ENCODE results near the gene ARHGAP8. TPM values are rescaled to one million over a fixed set of nuclear protein-coding genes. Genes with fewer than 3 reads are reported as not detected.
"Not testable (repeated sequence)": the region's sequence is repeated elsewhere in the genome, so short reads cannot be mapped to it uniquely, and the experiment has no call there.

ARHGAP8 gene
- total and polyA plus RNA-seq, 3 donors from 2014 or later, result 9.5 to 15.0 (median 9.7) TPM

- Histone ChIP-seq H3K27ac (no peak overlapping the region), H3K4me3 (no peak overlapping the region), H3K27me3 (no peaks in the 10 kb centered on the region), H3K36me3 (ENCODE audit: low read depth, missing control alignments) (no peaks in the 10 kb centered on the region), H3K9me3 (no peaks in the 10 kb centered on the region), H3K4me1 (no peaks in the 10 kb centered on the region)
- intact Hi-C loops (cut with DNase I; ENCODE audit: low total_unique reads), result no loop called here
- no peak for DNase-seq
- TF ChIP-seq POLR2A (IDR thresholded peaks at IDR 0.05), result no peak
- TF ChIP-seq, protein P1, sequence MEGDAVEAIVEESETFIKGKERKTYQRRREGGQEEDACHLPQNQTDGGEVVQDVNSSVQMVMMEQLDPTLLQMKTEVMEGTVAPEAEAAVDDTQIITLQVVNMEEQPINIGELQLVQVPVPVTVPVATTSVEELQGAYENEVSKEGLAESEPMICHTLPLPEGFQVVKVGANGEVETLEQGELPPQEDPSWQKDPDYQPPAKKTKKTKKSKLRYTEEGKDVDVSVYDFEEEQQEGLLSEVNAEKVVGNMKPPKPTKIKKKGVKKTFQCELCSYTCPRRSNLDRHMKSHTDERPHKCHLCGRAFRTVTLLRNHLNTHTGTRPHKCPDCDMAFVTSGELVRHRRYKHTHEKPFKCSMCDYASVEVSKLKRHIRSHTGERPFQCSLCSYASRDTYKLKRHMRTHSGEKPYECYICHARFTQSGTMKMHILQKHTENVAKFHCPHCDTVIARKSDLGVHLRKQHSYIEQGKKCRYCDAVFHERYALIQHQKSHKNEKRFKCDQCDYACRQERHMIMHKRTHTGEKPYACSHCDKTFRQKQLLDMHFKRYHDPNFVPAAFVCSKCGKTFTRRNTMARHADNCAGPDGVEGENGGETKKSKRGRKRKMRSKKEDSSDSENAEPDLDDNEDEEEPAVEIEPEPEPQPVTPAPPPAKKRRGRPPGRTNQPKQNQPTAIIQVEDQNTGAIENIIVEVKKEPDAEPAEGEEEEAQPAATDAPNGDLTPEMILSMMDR (IDR thresholded peaks at IDR 0.05), result no peak
- WGBS, 2 donors, result 71 to 75% methylated on average over 12 to 14 of the region's 14 CpGs
Measured at GRCh38 chr22:44848296-44848741, 95.9 kb downstream of the ARHGAP8 start.

DNA sequence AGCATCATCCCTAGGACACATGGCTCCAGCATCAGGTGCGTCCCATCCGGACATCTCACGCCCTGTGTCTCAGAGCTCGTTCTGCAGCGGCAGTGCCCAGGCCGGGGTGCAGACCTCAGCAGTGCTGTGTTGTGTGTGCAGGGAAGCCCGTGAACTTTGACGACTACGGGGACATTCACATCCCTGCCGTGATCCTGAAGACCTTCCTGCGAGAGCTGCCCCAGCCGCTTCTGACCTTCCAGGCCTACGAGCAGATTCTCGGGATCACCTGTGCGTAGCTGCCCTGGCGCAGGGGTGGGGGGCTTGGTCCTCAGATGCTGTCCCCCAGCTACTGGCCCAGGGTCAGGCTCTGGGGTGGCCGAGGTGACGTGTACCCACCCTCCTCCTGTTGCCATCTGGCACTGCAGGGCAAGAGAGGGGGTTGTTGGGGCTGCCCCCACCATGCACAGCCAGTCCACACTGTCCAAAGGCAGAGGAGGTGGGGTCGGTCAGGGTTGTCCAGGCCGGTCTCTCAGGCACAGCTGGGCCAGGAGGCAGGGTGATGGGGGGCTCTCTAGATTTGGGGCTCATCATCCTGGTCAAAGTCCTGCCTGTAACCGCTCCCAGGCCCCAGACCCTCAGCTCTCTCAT, 96.5 kb downstream of the ARHGAP8 start:
- intact Hi-C loops (cut with DNase I; ENCODE audit: low total_unique reads), result no loop called here

DNA sequence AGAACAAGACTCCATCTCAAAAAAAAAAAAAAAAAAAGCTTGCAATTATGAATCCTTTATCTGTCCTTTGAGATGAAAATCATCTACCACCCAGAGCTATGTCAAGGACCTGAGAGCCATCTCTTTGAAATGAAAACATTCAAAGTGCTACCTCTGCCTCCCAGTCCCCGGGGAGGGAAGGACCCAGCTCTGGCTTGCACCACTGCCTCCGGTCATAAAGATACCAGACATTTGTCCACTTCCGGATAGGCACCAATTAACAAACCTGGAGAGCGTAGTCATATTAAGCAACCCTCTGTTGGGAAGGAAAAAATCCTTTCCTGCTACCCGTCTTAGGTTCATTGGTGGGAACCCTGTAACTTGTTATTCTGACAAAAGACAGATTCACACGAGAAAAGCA, 98.6 kb downstream of the ARHGAP8 start:
- no peaks in the 10 kb centered on the region for H3K36me3 ChIP-seq (ENCODE audit: low read depth, missing control alignments)
- no peak for TF ChIP-seq POLR2A (IDR thresholded peaks at IDR 0.05)
- TF ChIP-seq, protein P1 (IDR thresholded peaks at IDR 0.05), result no peak
- 85 to 91% methylated on average over 6 of the region's 6 CpGs for WGBS, 2 donors
- no peaks in the 10 kb centered on the region for H3K27me3 ChIP-seq
- no peaks in the 10 kb centered on the region for H3K9me3 ChIP-seq
- H3K4me3 ChIP-seq, result no peak overlapping the region
- intact Hi-C loops (cut with DNase I; ENCODE audit: low total_unique reads), result no loop called here
- no peak for DNase-seq
- no peak overlapping the region for H3K27ac ChIP-seq
- H3K4me1 ChIP-seq, result no peaks in the 10 kb centered on the region

More for the DNA sequence above, 96.5 kb downstream of the ARHGAP8 start:
- Histone ChIP-seq H3K27me3 (no peaks in the 10 kb centered on the region), H3K36me3 (ENCODE audit: low read depth, missing control alignments) (no peaks in the 10 kb centered on the region), H3K27ac (no peak overlapping the region), H3K4me3 (no peak overlapping the region), H3K4me1 (no peaks in the 10 kb centered on the region), H3K9me3 (no peaks in the 10 kb centered on the region)
- TF ChIP-seq, protein P1 (IDR thresholded peaks at IDR 0.05), result no peak
- TF ChIP-seq POLR2A (IDR thresholded peaks at IDR 0.05), result no peak
- 94% methylated on average over 21 of the region's 21 CpGs; no CpG with 5 or more reads in 1 of the 2 donors for WGBS, 2 donors
- DNase-seq, result no peak

DNA sequence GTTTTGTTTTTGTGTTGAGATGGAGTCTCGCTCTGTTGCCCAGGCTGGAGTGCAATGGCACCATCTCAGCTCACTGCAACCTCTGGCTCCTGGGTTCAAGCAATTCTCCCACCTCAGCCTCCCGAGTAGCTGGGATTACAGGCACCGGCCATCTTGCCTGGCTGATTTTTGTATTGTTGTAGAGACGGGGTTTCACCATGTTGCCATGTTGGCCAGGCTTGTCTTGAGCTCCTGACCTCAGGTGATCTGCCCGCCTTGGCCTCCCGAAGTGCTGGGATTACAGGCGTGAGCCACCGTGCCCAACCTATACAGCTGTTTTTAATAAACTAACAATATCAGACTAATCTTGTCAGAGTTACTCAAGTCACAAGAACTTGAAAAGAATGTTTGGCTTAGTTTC, 102.3 kb downstream of the ARHGAP8 start:
- H3K27ac ChIP-seq; H3K27me3 ChIP-seq; H3K36me3 ChIP-seq (ENCODE audit: low read depth, missing control alignments); DNase-seq; H3K4me1 ChIP-seq; intact Hi-C loops (cut with DNase I; ENCODE audit: low total_unique reads); H3K9me3 ChIP-seq; H3K4me3 ChIP-seq: not testable (repeated sequence)
- WGBS, 2 donors, result 95% methylated on average over 8 of the region's 8 CpGs

DNA sequence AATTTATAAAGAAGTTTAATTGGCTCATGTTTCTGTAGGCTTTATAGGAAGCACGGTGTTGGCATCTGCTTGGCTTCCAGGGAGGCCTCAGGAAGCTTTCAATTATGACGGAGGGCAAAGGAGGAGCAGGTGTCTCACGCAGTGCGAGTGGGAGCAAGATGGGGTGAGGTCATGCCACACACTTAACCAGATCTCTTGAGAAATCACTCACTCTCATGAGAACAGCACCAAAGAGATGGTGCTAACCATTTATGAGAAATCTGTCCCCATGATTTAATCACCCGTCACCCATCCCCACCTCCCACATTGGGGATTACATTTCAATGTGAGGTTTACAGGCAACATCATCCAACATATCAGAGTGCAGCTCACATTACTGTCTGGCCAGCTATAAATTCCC, 103.5 kb downstream of the ARHGAP8 start:
- H3K27ac ChIP-seq, result no peak overlapping the region
- no peaks in the 10 kb centered on the region for H3K36me3 ChIP-seq (ENCODE audit: low read depth, missing control alignments)
- no peak overlapping the region for H3K4me3 ChIP-seq
- TF ChIP-seq, protein P1 (IDR thresholded peaks at IDR 0.05), result no peak
- TF ChIP-seq POLR2A (IDR thresholded peaks at IDR 0.05), result no peak
- no peak for DNase-seq
- H3K4me1 ChIP-seq, result no peaks in the 10 kb centered on the region
- 87 to 96% methylated on average over 5 of the region's 5 CpGs for WGBS, 2 donors
- no peaks in the 10 kb centered on the region for H3K27me3 ChIP-seq
- no peaks in the 10 kb centered on the region for H3K9me3 ChIP-seq
- intact Hi-C loops (cut with DNase I; ENCODE audit: low total_unique reads), result no loop called here

DNA sequence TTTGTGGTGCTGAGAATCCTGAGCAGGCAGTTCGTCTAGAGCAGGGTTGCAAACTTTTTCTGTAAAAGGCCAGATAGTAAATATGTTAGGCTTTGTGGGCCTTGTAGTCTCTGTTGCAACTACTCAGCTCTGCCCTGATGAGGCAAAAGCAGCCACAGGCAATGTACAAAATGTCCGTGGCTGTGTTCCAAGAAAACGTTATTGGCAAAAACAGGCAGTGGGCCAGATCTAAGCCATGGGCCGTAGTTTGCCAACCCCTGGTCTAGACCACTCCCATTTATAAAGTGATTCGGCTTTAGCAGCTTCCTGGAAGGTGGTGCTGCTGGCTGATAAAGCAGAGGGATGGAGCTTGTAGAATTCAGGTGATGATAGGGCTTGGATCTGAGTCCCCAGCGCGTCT, 106.4 kb downstream of the ARHGAP8 start:
- H3K4me3 ChIP-seq; H3K27ac ChIP-seq; H3K27me3 ChIP-seq; H3K9me3 ChIP-seq; intact Hi-C loops (cut with DNase I; ENCODE audit: low total_unique reads); DNase-seq; H3K4me1 ChIP-seq; H3K36me3 ChIP-seq (ENCODE audit: low read depth, missing control alignments): not testable (repeated sequence)
- 79 to 98% methylated on average over 4 of the region's 7 CpGs for WGBS, 2 donors
